GM21619 (cell line): Measurements from ENCODE around the gene MRPS30.
"Not testable (repeated sequence)": the region's sequence is repeated elsewhere in the genome, so short reads cannot be mapped to it uniquely, and the experiment has no call there.

Experiments
- ATAC-seq: cut with Tn5 transposase; IDR thresholded peaks from one replicate; pipeline ENCODE4 v1.9.1; 2021; ENCODE audit not compliant: unreplicated experiment

The MRPS30 gene

GRCh38 chr5:44814761-44815160 lies 6.0 kb downstream of the MRPS30 start:
- no peak for ATAC-seq

GRCh38 chr5:44821164-44821563 lies 12.4 kb downstream of the MRPS30 start:
- no peak for ATAC-seq

DNA sequence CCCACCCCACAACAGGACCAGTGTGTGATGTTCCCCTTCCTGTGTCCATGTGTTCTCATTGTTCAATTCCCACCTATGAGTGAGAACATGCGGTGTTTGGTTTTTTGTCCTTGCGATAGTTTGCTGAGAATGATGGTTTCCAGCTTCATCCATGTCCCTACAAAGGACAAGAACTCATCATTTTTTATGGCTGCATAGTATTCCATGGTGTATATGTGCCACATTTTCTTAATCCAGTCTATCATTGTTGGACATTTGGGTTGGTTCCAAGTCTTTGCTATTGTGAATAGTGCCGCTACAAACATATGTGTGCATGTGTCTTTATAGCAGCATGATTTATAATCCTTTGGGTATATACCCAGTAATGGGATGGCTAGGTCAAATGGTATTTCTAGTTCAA lies 15.9 kb downstream of the MRPS30 start:
- not testable (repeated sequence) for ATAC-seq

GRCh38 chr5:44827681-44828080 lies 18.9 kb downstream of the MRPS30 start:
- no peak for ATAC-seq

DNA sequence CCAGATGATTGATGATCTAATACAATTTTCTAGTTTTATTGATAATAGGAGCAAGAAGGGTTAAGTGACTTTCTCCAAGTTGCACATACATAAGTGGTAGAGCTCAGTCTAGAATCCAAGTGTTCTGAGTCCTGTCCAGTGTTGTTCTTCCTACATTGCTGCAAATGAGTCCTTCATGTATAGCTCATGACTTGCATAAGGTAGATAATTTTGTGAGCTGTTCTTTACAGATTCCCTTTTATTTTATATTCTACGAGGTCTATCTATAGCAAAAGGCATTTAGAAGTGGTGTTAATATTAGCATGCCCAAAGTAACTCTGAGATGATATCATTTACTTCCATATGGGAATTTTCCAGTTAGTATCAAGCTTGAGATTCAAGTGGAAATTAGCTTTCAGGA lies 20.0 kb downstream of the MRPS30 start:
- ATAC-seq = no peak

DNA sequence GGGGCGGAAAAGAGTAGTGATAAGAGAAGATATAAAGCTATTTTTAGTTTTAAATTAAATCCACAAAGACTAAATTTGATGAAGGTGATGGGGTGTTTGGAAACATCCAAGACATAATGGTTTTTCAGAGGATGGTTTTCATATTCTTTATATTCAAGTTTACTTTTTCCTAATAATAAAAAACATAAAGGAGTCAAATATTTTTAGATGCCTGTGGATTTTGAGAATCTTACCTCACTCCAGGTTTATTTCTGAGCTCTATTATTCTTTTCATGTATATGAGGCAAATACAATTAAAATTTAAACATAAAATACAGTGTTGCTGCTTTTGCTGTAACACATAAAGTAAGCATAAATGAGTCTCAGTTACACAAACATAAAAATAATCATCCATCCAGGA lies 22.2 kb downstream of the MRPS30 start:
- no peak for ATAC-seq

DNA sequence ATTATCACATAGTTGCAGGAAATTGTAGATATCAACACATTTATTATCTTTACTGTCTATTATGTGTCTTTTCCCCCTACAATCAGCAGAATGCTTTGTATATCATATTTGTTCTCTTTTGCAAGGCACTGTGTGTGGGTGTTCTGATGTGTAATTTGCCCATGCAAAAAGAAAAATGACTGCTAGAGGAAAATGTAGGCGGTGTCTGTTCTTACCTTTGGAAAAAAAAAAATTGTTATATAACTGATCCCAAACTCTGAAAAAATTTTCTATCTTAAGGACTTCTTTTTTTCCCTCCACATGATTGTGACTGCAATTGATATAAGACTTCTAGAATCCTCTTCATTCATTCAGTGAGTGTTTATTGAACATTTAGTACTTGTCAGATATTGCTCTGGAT lies 24.5 kb downstream of the MRPS30 start:
- no peak for ATAC-seq

DNA sequence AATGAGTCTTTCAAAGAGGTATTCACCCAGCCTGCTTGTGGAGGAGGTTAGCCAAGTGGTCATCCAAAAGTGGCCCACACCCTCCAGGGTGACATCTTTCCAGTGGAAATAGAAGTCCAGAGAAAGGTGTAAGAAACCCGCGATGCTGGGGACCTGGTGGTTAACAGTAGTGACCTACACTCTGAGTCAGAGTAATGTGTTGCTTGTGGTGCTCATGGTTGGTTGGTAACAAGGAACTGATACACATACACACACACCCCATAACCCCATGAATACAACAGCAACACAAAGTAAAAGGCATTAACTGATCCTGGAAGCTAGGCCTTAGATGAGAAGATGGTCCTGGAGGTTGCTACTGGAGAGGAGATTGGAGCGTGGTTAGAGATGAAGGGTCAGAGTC lies 26.9 kb downstream of the MRPS30 start:
- ATAC-seq = no peak

GRCh38 chr5:44839018-44839681 lies 30.4 kb downstream of the MRPS30 start:
- no peak for ATAC-seq

- ATAC-seq = no peak
Observed at GRCh38 chr5:44842496-44843282, 33.9 kb downstream of the MRPS30 start.

DNA sequence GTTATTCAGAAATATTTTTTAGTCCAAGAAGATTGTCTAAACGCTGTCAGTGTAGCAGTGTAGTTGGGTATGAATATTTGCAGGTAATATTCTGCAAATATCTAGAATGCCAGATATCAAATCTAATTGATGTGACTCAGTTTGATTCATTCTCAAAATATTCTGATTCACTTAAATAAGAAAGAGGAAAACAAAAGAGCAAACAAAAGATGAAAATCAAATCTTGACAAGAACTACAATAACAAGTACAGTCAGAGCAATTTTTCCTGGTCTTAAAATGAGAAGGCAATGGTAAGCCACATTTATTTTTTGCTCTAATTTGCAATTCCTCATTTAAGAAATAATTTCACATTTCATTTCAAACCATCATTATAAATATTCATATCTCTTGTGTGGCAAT lies 36.0 kb downstream of the MRPS30 start:
- no peak for ATAC-seq

- no peak for ATAC-seq
Observed at GRCh38 chr5:44845777-44846176, 37.0 kb downstream of the MRPS30 start.

DNA sequence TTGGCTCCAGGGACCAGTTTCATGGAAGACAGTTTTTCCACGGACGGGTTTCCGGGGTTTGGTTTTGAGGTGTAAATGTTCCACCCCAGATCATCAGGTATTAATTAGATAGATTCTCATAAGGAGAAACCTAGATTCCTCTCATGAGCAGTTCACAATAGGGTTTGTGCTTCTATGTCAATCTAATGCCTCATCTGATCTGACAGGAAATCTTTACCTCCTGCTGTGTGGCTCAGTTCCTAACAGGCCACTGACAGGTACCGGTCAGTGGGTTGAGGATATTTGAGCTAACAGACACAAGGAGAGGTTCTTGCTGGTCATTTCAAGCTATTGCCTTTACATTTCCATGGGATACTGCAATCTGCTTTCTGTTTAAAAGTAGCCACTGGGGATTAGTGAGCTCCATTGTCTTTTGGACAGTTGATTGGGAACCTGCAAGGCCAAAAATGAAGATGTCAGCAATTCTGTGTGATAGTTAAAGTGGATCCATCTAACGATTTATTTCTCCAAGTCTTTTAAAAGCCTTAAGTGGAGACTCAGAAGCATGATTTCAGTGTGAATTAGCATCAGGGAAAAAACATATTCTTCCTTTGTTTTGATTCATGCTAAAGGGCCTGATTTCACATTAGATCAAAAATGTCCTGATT lies 38.6 kb downstream of the MRPS30 start:
- ATAC-seq = no peak

GRCh38 chr5:44860267-44860666 lies 51.5 kb downstream of the MRPS30 start:
- ATAC-seq = no peak

DNA sequence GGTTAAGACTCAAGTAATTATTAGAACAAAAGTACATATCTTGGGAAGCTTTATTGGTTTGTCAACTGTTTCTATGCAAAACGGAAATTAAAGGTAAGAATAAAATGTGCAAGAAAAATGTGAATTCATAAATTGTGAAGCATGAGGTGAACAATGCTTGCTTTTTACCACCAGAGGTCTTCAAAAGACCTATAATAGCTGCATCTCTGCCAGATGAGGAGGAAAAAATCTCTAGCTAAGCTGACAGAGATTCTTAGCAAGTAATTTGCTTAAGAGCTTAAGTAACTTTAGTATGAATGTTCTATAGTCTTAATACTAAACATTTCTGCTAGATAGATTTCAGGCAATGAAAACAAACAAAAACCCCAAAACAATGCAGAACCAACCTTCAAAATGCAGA lies 54.1 kb downstream of the MRPS30 start:
- no peak for ATAC-seq
